ENCODE data around the gene COL23A1.

- TF ChIP-seq CTCF (IDR thresholded peaks at IDR 0.05; ENCODE audit: poor library complexity) (no peak), EZH2phosphoT487 (IDR thresholded peaks at IDR 0.05; ENCODE audit: low read depth, severe bottlenecking, unreplicated experiment) (no peak)
Observed at GRCh38 chr5:178347956-178348355, 242.2 kb downstream of the COL23A1 start.

Data from hepatocyte (in vitro differentiated cells).